HCT116 (cell line): Measurements from ENCODE around the gene WASF1. TPM values are rescaled to one million over a fixed set of nuclear protein-coding genes. Genes with fewer than 3 reads are reported as not detected.

ENCODE experiments used
- ATAC-seq: fragments of 200-7000 bp; cut with Tn5 transposase; 2 replicates; pipeline ENCODE4 v1.9.1; 2020; ENCODE audit warnings: mild to moderate bottlenecking, moderate library complexity
- BruUV-seq: library from RNA; stranded (reverse); fragments of 400-500 nt; replicated peaks from 2 replicates; lab custom pipeline; 2021; lab: Mats Ljungman, UMichigan
- CTCF ChIA-PET: fragments of 300-600 bp; sonication (Branson Sonifier 250); formaldehyde crosslinking; loops from one replicate; lab custom pipeline; 2021; ENCODE audit warnings: antibody characterized with exemption; lab: Charles Lee
- POLR2A ChIA-PET: fragments of 300-600, 350-600 bp; sonication (Branson Sonifier 250); formaldehyde crosslinking; loops from one replicate; lab custom pipeline; 2021; ENCODE audit warnings: antibody characterized with exemption; lab: Charles Lee
- RAD21 ChIA-PET, 2 experiments: fragments of 300-600 bp; sonication (Branson Sonifier 250); formaldehyde crosslinking; loops; one replicate each; lab custom pipeline; 2023; ENCODE audit warnings: low total read pairs in 2 of 2; ENCODE audit not compliant: uncharacterized antibody in 2 of 2, unreplicated experiment in 2 of 2, low non-redundant PET in 1 of 2; lab: Charles Lee
- DNase-seq: peaks from one replicate; pipeline ENCODE4 v3.0.0-alpha.2; 2010; ENCODE audit warnings: low read depth, low spot score
- H2AFZ ChIP-seq: fragments of 200-600 bp; shearing (Covaris generic), sonication (generic); 2 replicates; pipeline ENCODE4 v1.6.1; 2017; ENCODE audit warnings: low read depth, mixed run types, mixed read lengths, antibody characterized with exemption, low read length; ENCODE audit not compliant: poor library complexity, severe bottlenecking
- H3K27ac ChIP-seq: 2 replicates; pipeline ENCODE4 v1.5.1; 2012; ENCODE audit warnings: low read depth, low read length
- H3K27me3 ChIP-seq: fragments of 200-600 bp; sonication (generic); 2 replicates; pipeline ENCODE4 v1.6.1; 2016; ENCODE audit warnings: mixed run types, low read length, mixed read lengths; ENCODE audit not compliant: insufficient read depth
- H3K36me3 ChIP-seq, 2 experiments: fragments of 200-500 bp in 1 of 2; fragments of 200-600 bp in 1 of 2; sonication (Bioruptor generic) in 1 of 2; sonication (generic) in 1 of 2; 2 replicates each; pipeline versions ENCODE4 v1.5.1 to v1.6.1; 2014 to 2016; ENCODE audit warnings: low read length in 2 of 2, inconsistent platforms in 1 of 2, mixed read lengths in 1 of 2, mixed run types in 1 of 2; ENCODE audit not compliant: insufficient read depth in 2 of 2, control insufficient read depth in 1 of 2
- H3K4me1 ChIP-seq, 2 experiments: fragments of 200-600 bp in 1 of 2; sonication (generic) in 1 of 2; 2 replicates each; pipeline versions ENCODE4 v1.5.1 to v1.6.1; 2012 to 2017; ENCODE audit warnings: low read length in 2 of 2, inconsistent platforms in 1 of 2, mild to moderate bottlenecking in 1 of 2, mixed read lengths in 1 of 2, mixed run types in 1 of 2, moderate library complexity in 1 of 2; ENCODE audit not compliant: insufficient read depth in 2 of 2, control insufficient read depth in 1 of 2
- H3K4me2 ChIP-seq: fragments of 200-600 bp; sonication (generic); 2 replicates; pipeline ENCODE4 v1.6.1; 2017; ENCODE audit warnings: mixed run types, low read length, mixed read lengths
- H3K4me3 ChIP-seq, 2 experiments: fragments of 200-600 bp in 1 of 2; sonication (generic) in 1 of 2; replicated peaks in 1 of 2; 2 replicates each; pipeline ENCODE4 v1.5.1; 2011 to 2016; ENCODE audit warnings: low read length in 2 of 2, control low read depth in 1 of 2, low read depth in 1 of 2, mild to moderate bottlenecking in 1 of 2, mixed read lengths in 1 of 2, mixed run types in 1 of 2
- H3K79me2 ChIP-seq: fragments of 200-600 bp; sonication (generic); 2 replicates; pipeline ENCODE4 v1.6.1; 2017; ENCODE audit warnings: mild to moderate bottlenecking, mixed run types, low read length, moderate library complexity, mixed read lengths; ENCODE audit not compliant: insufficient read depth
- H3K9ac ChIP-seq: fragments of 200-600 bp; sonication (generic); 2 replicates; pipeline ENCODE4 v1.6.1; 2016; ENCODE audit warnings: low read length, mixed read lengths
- H3K9me2 ChIP-seq: fragments of 200-600 bp; sonication (generic), shearing (Covaris generic); 2 replicates; pipeline ENCODE4 v1.6.1; 2017; ENCODE audit warnings: mixed run types, mild to moderate bottlenecking, moderate library complexity; ENCODE audit not compliant: insufficient read depth
- H3K9me3 ChIP-seq, 2 experiments: fragments of 200-500 bp in 1 of 2; fragments of 200-600 bp in 1 of 2; sonication (Bioruptor generic) in 1 of 2; sonication (generic) in 1 of 2; 2 replicates each; pipeline ENCODE4 v1.6.1; 2014 to 2017; ENCODE audit warnings: low read length in 2 of 2, mixed read lengths in 2 of 2, inconsistent platforms in 1 of 2, low read depth in 1 of 2, mild to moderate bottlenecking in 1 of 2, mixed run types in 1 of 2, moderate library complexity in 1 of 2; ENCODE audit not compliant: control insufficient read depth in 1 of 2, insufficient read depth in 1 of 2
- H4K20me1 ChIP-seq: fragments of 200-600 bp; sonication (generic), shearing (Covaris generic); 2 replicates; pipeline ENCODE4 v1.6.1; 2017; ENCODE audit warnings: mixed run types, mild to moderate bottlenecking, moderate library complexity; ENCODE audit not compliant: insufficient read depth
- ELF1 ChIP-seq: IDR thresholded peaks from 2 replicates; pipeline ENCODE4 v1.6.1; 2012; ENCODE audit warnings: low read depth, borderline replicate concordance
- EZH2phosphoT487 ChIP-seq: fragments of 200-600 bp; IDR thresholded peaks from 2 replicates; pipeline ENCODE4 v1.6.1; 2018; ENCODE audit warnings: antibody characterized with exemption, borderline replicate concordance
- FOSL1 ChIP-seq: IDR thresholded peaks from 2 replicates; pipeline ENCODE4 v1.6.1; 2012; ENCODE audit warnings: low read depth
- JUND ChIP-seq: IDR thresholded peaks from 2 replicates; pipeline ENCODE4 v1.6.1; 2012
- SIN3A ChIP-seq: IDR thresholded peaks from 2 replicates; pipeline ENCODE4 v1.6.1; 2012; ENCODE audit warnings: low read depth
- SP1 ChIP-seq: IDR thresholded peaks from 2 replicates; pipeline ENCODE4 v1.6.1; 2012; ENCODE audit warnings: low read depth
- SRF ChIP-seq: IDR thresholded peaks from 2 replicates; pipeline ENCODE4 v1.6.1; 2012; ENCODE audit warnings: low read depth
- intact Hi-C: fragments of 100-400 bp; cut with micrococcal nuclease; formaldehyde crosslinking; loops from 2 replicates; pipeline ENCODE4 v1.10.0; 2022
- total RNA-seq: library from RNA; stranded (reverse); gene quantifications from one replicate; pipeline ENCODE4 v1.2.1, GENCODE V29; 2021; ENCODE audit not compliant: unreplicated experiment
- TF ChIP-seq, protein P1 (sequence below): IDR thresholded peaks from 2 replicates; pipeline ENCODE4 v1.6.1; 2012
- TF ChIP-seq, protein P2 (sequence below): IDR thresholded peaks from 2 replicates; pipeline ENCODE4 v1.6.1; 2011; ENCODE audit warnings: mild to moderate bottlenecking, low read length, moderate library complexity; ENCODE audit not compliant: insufficient replicate concordance; ENCODE audit errors: extremely low read depth
- TF ChIP-seq, protein P3 (sequence below), 3 experiments: fragments of 200-600 bp in 1 of 3; sonication (generic) in 1 of 3; IDR thresholded peaks in 2 of 3; conservative IDR thresholded peaks in 1 of 3; 2 replicates each; pipeline ENCODE4 v1.5.1; 2012 to 2017; ENCODE audit warnings: low read depth in 2 of 3, low read length in 2 of 3, antibody characterized with exemption in 1 of 3, borderline replicate concordance in 1 of 3, control low read depth in 1 of 3, mild to moderate bottlenecking in 1 of 3, mixed read lengths in 1 of 3, mixed run types in 1 of 3, moderate library complexity in 1 of 3; ENCODE audit not compliant: insufficient read depth in 1 of 3
- TF ChIP-seq, protein P4 (sequence below): IDR thresholded peaks from 2 replicates; pipeline ENCODE4 v1.6.1; 2012; ENCODE audit warnings: low read depth

The WASF1 gene
- total RNA-seq, 1 experiment from 2014 or later, result 25.9 TPM

DNA sequence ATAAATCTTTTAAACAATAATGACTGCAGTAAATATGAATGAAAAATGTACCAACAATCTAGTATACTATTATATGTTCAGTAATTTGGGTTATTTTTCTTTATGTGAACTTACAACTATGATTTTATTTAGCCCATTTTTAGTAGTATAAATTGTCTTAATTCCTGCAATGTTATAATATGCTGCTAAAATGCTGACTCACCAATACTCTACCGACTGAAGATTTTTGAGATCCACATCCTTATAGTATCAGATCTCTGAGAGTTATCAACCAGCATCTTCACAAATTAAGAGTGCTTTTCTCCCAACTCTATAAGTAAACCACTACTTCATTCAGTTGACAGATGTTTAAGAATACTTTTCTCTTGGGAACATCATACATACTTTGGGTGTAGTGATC, 17.4 kb upstream of the WASF1 start (continued):
- TF ChIP-seq, protein P1, sequence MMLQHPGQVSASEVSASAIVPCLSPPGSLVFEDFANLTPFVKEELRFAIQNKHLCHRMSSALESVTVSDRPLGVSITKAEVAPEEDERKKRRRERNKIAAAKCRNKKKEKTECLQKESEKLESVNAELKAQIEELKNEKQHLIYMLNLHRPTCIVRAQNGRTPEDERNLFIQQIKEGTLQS, result no peak
- TF ChIP-seq FOSL1, result no peak
- no peak for TF ChIP-seq SIN3A
- TF ChIP-seq ELF1, result no peak
- TF ChIP-seq, all 23 proteins: peak for 0

DNA sequence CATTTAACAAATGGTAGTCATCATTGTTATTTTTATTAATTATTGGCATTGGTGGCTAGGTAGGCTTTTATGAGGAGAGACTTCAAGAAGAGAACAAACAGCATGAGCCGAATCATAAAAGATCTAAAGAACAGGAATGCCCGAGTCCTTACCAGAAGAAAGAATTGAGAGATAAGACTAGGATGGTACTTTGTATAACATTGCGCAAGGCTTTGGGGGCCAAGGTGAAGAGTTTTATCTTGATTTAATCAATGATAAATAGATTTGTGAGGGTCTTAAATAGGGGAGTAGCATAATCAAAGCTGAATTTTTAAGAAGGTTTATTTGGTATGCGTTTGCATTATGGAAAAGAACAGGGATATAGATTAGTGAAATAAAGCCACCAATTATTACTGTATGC, 16.2 kb upstream of the WASF1 start:
- Histone ChIP-seq H3K4me1 (no peaks in the 10 kb centered on the region), H3K4me3 (no peak overlapping the region), H3K79me2 (peaks cover 31% of the 10 kb centered on the region), H3K4me2 (no peak overlapping the region), H4K20me1 (0 out of 2 replicates have a peak, but pooled peaks cover 2% of the 10 kb centered on the region), H3K27me3 (no peaks in the 10 kb centered on the region), H3K36me3 (peaks cover 0 to 2% of the 10 kb centered on the region in 2 experiments; a peak in 1 of 4 replicates), H3K27ac (no peak overlapping the region), H2AFZ (no peak overlapping the region), H3K9me3 (no peaks in the 10 kb centered on the region), H3K9me2 (no peaks in the 10 kb centered on the region), H3K9ac (no peak overlapping the region)
- no TSS peak for BruUV-seq
- ChIA-PET RAD21 (no interaction called here), POLR2A (no interaction called here), CTCF (no interaction called here)
- intact Hi-C loops, result no loop called here
- ATAC-seq, result no peak
- TF ChIP-seq, protein P2, sequence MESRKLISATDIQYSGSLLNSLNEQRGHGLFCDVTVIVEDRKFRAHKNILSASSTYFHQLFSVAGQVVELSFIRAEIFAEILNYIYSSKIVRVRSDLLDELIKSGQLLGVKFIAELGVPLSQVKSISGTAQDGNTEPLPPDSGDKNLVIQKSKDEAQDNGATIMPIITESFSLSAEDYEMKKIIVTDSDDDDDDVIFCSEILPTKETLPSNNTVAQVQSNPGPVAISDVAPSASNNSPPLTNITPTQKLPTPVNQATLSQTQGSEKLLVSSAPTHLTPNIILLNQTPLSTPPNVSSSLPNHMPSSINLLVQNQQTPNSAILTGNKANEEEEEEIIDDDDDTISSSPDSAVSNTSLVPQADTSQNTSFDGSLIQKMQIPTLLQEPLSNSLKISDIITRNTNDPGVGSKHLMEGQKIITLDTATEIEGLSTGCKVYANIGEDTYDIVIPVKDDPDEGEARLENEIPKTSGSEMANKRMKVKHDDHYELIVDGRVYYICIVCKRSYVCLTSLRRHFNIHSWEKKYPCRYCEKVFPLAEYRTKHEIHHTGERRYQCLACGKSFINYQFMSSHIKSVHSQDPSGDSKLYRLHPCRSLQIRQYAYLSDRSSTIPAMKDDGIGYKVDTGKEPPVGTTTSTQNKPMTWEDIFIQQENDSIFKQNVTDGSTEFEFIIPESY, result no peak
- TF ChIP-seq EZH2phosphoT487 (no peak), SP1 (no peak), JUND (no peak), SRF (no peak), FOSL1 (no peak)
- TF ChIP-seq, protein P3, sequence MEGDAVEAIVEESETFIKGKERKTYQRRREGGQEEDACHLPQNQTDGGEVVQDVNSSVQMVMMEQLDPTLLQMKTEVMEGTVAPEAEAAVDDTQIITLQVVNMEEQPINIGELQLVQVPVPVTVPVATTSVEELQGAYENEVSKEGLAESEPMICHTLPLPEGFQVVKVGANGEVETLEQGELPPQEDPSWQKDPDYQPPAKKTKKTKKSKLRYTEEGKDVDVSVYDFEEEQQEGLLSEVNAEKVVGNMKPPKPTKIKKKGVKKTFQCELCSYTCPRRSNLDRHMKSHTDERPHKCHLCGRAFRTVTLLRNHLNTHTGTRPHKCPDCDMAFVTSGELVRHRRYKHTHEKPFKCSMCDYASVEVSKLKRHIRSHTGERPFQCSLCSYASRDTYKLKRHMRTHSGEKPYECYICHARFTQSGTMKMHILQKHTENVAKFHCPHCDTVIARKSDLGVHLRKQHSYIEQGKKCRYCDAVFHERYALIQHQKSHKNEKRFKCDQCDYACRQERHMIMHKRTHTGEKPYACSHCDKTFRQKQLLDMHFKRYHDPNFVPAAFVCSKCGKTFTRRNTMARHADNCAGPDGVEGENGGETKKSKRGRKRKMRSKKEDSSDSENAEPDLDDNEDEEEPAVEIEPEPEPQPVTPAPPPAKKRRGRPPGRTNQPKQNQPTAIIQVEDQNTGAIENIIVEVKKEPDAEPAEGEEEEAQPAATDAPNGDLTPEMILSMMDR (IDR thresholded peaks at IDR 0.05 in 2 of 3, conservative IDR thresholded peaks at IDR 0.05 in 1 of 3; ENCODE audit: borderline replicate concordance in 1 of 3, insufficient read depth in 1 of 3, low read depth in 2 of 3, low read length in 2 of 3), result no peak
- TF ChIP-seq, protein P4, sequence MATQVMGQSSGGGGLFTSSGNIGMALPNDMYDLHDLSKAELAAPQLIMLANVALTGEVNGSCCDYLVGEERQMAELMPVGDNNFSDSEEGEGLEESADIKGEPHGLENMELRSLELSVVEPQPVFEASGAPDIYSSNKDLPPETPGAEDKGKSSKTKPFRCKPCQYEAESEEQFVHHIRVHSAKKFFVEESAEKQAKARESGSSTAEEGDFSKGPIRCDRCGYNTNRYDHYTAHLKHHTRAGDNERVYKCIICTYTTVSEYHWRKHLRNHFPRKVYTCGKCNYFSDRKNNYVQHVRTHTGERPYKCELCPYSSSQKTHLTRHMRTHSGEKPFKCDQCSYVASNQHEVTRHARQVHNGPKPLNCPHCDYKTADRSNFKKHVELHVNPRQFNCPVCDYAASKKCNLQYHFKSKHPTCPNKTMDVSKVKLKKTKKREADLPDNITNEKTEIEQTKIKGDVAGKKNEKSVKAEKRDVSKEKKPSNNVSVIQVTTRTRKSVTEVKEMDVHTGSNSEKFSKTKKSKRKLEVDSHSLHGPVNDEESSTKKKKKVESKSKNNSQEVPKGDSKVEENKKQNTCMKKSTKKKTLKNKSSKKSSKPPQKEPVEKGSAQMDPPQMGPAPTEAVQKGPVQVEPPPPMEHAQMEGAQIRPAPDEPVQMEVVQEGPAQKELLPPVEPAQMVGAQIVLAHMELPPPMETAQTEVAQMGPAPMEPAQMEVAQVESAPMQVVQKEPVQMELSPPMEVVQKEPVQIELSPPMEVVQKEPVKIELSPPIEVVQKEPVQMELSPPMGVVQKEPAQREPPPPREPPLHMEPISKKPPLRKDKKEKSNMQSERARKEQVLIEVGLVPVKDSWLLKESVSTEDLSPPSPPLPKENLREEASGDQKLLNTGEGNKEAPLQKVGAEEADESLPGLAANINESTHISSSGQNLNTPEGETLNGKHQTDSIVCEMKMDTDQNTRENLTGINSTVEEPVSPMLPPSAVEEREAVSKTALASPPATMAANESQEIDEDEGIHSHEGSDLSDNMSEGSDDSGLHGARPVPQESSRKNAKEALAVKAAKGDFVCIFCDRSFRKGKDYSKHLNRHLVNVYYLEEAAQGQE, result no peak
- TF ChIP-seq, protein P1, result no peak
- DNase-seq, result no peak
